Muscle of back (tissue), 11 donors: ENCODE data around the gene EIF5AL1. TPM values are rescaled to one million over a fixed set of nuclear protein-coding genes. Genes with fewer than 3 reads are reported as not detected.
"Not testable (repeated sequence)": the region's sequence is repeated elsewhere in the genome, so short reads cannot be mapped to it uniquely, and the experiment has no call there.

Experiments
- DNase-seq, 3 donors: peaks; one replicate each; pipeline versions ENCODE4 v3.0.0 to v3.0.0-alpha.2; 2013
- polyA plus RNA-seq, 10 donors: library from polyadenylated mRNA; unstranded; fragments of 120-200 nt; gene quantifications; one replicate each; pipeline ENCODE4 v1.2.1, GENCODE V29; 2013; ENCODE audit not compliant: insufficient read length in 10 of 10

EIF5AL1 gene
- polyA plus RNA-seq, 10 donors, result 0.11 to 4.1 (median 2.8) TPM; not detected in 1

GRCh38 chr10:79507440-79508167 is 4.7 kb upstream of the EIF5AL1 start:
- DNase-seq, result no peak

- not testable (repeated sequence) for DNase-seq
These were observed 4.1 kb upstream of the EIF5AL1 start for GRCh38 chr10:79508245-79508644.

GRCh38 chr10:79509306-79509933 is 2.9 kb upstream of the EIF5AL1 start:
- not testable (repeated sequence) for DNase-seq

- DNase-seq, result not testable (repeated sequence)
These were observed 2.3 kb upstream of the EIF5AL1 start for GRCh38 chr10:79509934-79510508.

- not testable (repeated sequence) for DNase-seq
These were observed 4.3 kb downstream of the EIF5AL1 start for GRCh38 chr10:79516532-79517205.

GRCh38 chr10:79517567-79517966 is 5.2 kb downstream of the EIF5AL1 start:
- not testable (repeated sequence) for DNase-seq

- DNase-seq, result not testable (repeated sequence)
These were observed 9.4 kb downstream of the EIF5AL1 start for GRCh38 chr10:79521751-79522150.

GRCh38 chr10:79522464-79522863 is 10.1 kb downstream of the EIF5AL1 start:
- DNase-seq, result not testable (repeated sequence)

GRCh38 chr10:79523157-79523853 is 11.0 kb downstream of the EIF5AL1 start:
- not testable (repeated sequence) for DNase-seq

- DNase-seq, result not testable (repeated sequence)
These were observed 12.8 kb downstream of the EIF5AL1 start for GRCh38 chr10:79525049-79525710.

GRCh38 chr10:79528261-79528660 is 15.9 kb downstream of the EIF5AL1 start:
- not testable (repeated sequence) for DNase-seq

GRCh38 chr10:79533142-79533902 is 21.0 kb downstream of the EIF5AL1 start:
- not testable (repeated sequence) for DNase-seq

GRCh38 chr10:79533903-79534175 is 21.5 kb downstream of the EIF5AL1 start:
- DNase-seq, result not testable (repeated sequence)

GRCh38 chr10:79538311-79538710 is 26.0 kb downstream of the EIF5AL1 start:
- DNase-seq, result not testable (repeated sequence)

GRCh38 chr10:79540930-79541329 is 28.6 kb downstream of the EIF5AL1 start:
- DNase-seq, result not testable (repeated sequence)

GRCh38 chr10:79542626-79543025 is 30.3 kb downstream of the EIF5AL1 start:
- peak in 1 of 3 donors; percentile 5 for DNase-seq

- peak in 1 of 3 donors; percentile 10 for DNase-seq
These were observed 32.1 kb downstream of the EIF5AL1 start for GRCh38 chr10:79544408-79544807.

- not testable (repeated sequence) for DNase-seq
These were observed 32.8 kb downstream of the EIF5AL1 start for GRCh38 chr10:79544926-79545659.

GRCh38 chr10:79547128-79547527 is 34.8 kb downstream of the EIF5AL1 start:
- not testable (repeated sequence) for DNase-seq

GRCh38 chr10:79547973-79548372 is 35.6 kb downstream of the EIF5AL1 start:
- DNase-seq, result no peak
